HUES6 (cell line): ENCODE measurements around the gene IMP4.
A peak's percentile ranks its signal among the peaks of the same experiment; 100 is the strongest.
"Not testable (repeated sequence)": the region's sequence is repeated elsewhere in the genome, so short reads cannot be mapped to it uniquely, and the experiment has no call there.

Source experiments
- H3K27ac ChIP-seq: 2 replicates; pipeline ENCODE4 v1.7.0; 2013; ENCODE audit warnings: low read depth, mild to moderate bottlenecking, low read length, inconsistent platforms
- H3K27me3 ChIP-seq: 2 replicates; pipeline ENCODE4 v1.6.1; 2013; ENCODE audit warnings: low read length; ENCODE audit not compliant: control insufficient read depth, insufficient read depth
- H3K36me3 ChIP-seq: 2 replicates; pipeline ENCODE4 v1.6.1; 2013; ENCODE audit warnings: low read length; ENCODE audit not compliant: control insufficient read depth, insufficient read depth
- H3K4me1 ChIP-seq: 2 replicates; pipeline ENCODE4 v1.6.1; 2013; ENCODE audit warnings: low read length; ENCODE audit not compliant: control insufficient read depth, insufficient read depth
- H3K4me3 ChIP-seq: 2 replicates; pipeline ENCODE4 v1.5.1; 2013; ENCODE audit warnings: low read depth, low read length
- H3K9ac ChIP-seq: one replicate; pipeline ENCODE4 v1.6.1; 2013; ENCODE audit warnings: mild to moderate bottlenecking, low read length
- H3K9me3 ChIP-seq: 2 replicates; pipeline ENCODE4 v1.6.1; 2013; ENCODE audit warnings: low read depth, low read length; ENCODE audit not compliant: control insufficient read depth, insufficient read depth

Gene IMP4

DNA sequence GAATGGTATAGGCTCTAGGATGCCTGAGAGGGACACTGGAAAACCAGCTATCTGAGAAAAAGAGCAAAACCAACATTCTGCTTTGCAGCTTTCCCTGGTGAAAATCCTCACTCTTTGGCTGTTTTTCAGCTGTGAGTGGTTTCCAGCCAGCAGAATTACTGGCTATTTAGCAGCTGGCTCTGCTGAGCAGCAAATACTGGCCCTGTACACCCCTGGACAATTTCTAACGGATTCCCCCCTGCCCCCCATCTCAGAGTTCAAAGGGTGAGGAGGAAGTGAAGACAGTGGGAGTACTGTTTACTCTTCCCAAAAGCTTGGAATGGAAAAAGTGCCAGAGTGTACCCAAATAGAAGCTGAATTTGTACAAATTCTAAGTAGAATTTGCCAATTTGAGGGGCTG is 26.1 kb upstream of the IMP4 start:
- Histone ChIP-seq H3K4me1 (no peaks in the 10 kb centered on the region), H3K36me3 (no peaks in the 10 kb centered on the region), H3K27me3 (peaks cover 3% of the 10 kb centered on the region; the same call in 1 of the 2 replicates), H3K9me3 (no peaks in the 10 kb centered on the region), H3K27ac (no peak overlapping the region), H3K9ac (no peak overlapping the region), H3K4me3 (no peak overlapping the region)

DNA sequence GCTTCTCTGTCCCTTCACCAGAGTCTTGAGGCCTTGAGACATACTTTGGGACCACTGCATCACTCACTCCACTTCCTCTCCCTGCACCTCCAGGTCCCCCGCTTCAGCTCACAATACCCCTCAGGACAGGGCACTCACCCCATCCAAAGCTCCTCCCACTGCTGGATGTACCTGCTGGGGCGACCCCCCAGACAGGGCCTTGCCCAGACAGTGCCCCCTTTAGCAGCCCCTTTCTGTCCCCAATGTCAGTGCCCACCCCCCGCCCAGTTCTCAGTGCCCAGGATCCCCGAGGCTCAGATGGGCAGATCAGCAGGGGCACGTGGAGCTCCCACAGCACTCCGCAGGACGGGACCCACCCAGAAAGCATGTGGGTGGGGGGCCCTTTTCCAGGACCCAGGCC is 23.8 kb upstream of the IMP4 start:
- H3K4me1 ChIP-seq = no peaks in the 10 kb centered on the region
- H3K27me3 ChIP-seq = no peaks in the 10 kb centered on the region; the same call in 1 of the 2 replicates
- no peaks in the 10 kb centered on the region for H3K36me3 ChIP-seq
- H3K4me3 ChIP-seq = no peak overlapping the region
- no peaks in the 10 kb centered on the region for H3K9me3 ChIP-seq
- H3K9ac ChIP-seq = no peak overlapping the region
- no peak overlapping the region for H3K27ac ChIP-seq

DNA sequence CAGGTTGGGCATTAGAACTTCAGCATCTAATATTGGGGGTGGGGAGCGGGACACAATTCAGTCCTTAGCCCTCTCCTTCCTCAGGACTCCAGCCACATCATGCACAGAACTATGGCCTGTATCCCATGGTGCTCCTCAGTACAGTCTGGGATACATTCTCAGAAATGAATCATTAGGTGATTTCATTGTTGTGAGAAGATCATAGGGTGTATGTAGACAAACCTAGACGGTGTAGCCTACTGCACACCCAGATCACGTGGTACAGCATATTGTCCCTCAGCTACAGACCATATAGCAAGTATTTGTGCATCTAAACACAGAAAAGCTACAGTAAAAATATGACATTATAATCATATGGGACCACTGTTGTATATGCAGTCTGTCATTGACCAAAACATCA is 23.2 kb upstream of the IMP4 start:
- H3K36me3 ChIP-seq = no peaks in the 10 kb centered on the region
- H3K9me3 ChIP-seq = no peaks in the 10 kb centered on the region
- H3K27me3 ChIP-seq = no peaks in the 10 kb centered on the region; the same call in 1 of the 2 replicates
- no peak overlapping the region for H3K27ac ChIP-seq
- H3K4me3 ChIP-seq = no peak overlapping the region
- H3K9ac ChIP-seq = no peak overlapping the region
- H3K4me1 ChIP-seq = no peaks in the 10 kb centered on the region

DNA sequence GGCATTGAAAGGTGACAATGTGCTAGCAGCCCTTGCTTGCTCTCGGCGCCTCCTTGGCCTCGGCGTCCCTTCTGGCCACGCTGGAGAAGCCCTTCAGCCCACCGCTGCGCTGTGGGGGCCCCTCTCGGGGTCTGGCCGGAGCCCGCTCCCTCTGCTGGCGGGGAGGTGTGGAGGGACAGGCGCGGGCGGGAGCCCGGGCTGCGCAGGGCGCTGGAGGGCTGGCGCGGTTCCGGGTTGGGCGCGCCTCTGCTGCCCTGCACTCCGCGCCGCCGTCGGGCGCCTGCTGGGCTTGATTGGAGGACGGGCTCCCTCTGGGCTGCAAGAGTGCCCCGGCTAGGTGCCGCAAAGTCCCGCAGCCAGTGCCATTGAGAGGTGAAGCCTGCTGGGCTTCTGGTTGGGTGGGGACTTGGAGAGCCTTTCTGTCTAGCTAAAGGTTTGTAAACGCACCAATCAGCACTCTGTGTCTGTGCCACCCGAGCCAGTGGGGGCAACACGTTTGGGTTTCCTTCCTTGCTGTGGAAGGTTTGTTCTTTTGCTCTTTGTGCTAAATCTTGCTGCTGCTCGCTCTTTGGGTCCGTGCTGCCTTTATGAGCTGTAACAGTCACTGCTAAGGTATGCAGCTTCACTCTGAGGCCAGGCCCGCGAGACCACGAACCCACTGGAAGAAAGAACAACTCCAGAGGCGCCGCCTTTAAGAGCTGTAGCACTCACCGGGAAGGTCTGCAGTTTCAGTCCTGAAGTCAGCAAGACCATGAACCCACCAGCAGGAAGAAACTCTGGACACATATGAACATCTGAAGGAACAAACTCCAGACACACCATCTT is 14.8 kb upstream of the IMP4 start:
- Histone ChIP-seq H3K27me3 (peaks cover 12% of the 10 kb centered on the region), H3K9ac (peak overlapping the region; percentile 12), H3K27ac (no peak overlapping the region), H3K36me3 (no peaks in the 10 kb centered on the region), H3K4me3 (peak overlapping the region; percentile 38; the same call in 1 of the 2 replicates), H3K9me3 (peaks cover 2% of the 10 kb centered on the region; the same call in 1 of the 2 replicates), H3K4me1 (peaks cover 14% of the 10 kb centered on the region; the same call in 1 of the 2 replicates)

DNA sequence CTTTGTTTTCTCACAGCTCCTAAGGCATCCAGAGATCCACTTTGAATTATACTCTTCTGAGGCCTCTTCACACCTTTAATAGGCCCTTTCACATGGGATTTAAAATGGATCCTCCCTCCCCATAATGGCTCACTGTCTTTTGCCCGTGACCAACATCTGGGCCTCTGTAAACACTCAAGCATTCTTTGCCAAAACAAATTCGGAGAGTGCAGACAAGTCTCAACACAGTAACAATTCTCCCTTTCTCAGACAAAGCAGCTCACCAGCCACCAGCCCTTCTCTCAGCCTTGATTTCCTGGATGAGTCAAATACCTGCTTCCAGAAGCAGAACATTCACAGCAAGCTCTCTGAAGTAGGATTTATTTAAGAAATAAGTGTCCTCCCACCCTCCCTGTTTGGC is 14.0 kb upstream of the IMP4 start:
- Histone ChIP-seq H3K4me3 (no peak overlapping the region), H3K27me3 (peaks cover 12% of the 10 kb centered on the region), H3K9ac (no peak overlapping the region), H3K9me3 (peaks cover 2% of the 10 kb centered on the region; the same call in 1 of the 2 replicates), H3K27ac (no peak overlapping the region), H3K36me3 (no peaks in the 10 kb centered on the region), H3K4me1 (peaks cover 14% of the 10 kb centered on the region; the same call in 1 of the 2 replicates)

DNA sequence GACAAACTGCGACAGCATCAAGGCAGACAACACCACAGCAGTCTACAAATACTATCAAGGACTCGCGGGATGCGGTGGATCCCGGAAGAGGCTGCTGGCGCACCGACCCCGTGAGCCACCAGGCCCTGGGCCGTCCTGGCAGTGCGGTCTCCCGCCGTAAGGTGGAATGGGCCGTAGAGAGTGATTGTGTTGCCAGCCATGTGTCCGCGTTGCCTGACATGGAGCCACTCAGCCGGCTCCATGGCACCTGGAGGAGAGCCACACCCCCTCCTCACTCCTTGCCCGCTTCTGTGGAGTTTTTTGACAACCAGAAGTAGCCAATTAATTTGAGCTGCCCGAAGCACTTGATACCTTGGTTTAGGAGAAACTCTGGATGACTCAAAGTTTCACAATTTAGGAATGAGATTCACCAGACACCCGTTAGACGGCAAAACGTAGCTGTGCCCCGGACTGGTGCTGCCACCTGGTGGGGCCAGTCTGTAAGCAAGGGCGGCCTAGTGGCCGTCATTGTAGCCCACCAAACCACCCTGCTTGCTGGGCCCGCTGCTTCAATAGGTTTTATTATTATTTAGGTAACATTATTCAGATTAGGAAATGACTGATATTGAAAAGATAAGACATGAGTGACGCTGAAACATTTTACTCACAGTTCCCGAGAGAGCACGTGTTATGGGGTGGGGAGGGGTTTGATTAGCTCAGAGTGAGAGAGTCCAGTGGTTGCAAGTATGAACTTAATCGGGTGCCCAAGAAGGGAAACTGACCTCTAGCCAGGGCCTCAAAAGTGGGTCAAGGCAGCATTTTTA is 10.2 kb upstream of the IMP4 start:
- no peaks in the 10 kb centered on the region for H3K36me3 ChIP-seq
- peaks cover 13% of the 10 kb centered on the region; the same call in 1 of the 2 replicates for H3K4me1 ChIP-seq
- H3K27ac ChIP-seq = no peak overlapping the region
- peaks cover 12% of the 10 kb centered on the region for H3K27me3 ChIP-seq
- H3K9me3 ChIP-seq = peaks cover under 1% of the 10 kb centered on the region; the same call in 1 of the 2 replicates
- H3K9ac ChIP-seq = no peak overlapping the region
- H3K4me3 ChIP-seq = peak overlapping the region; percentile 36

DNA sequence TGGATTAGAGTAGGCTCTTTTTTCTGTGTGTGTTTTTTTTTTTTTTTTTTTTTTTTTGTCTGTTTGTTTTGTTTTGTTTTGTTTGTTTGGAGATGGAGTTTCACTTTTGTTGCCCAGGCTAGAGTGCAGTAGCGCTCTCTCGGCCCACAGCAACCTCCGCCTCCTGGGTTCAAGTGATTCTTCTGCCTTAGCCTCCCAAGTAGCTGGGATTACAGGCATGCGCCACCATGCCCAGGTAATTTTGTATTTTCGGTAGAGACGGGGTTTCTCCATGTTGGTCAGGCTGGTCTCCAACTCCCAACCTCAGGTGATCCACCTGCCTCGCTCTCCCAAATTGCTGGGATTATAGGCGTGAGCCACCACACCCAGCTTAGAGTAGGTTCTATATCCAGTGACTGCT is 9.4 kb upstream of the IMP4 start:
- not testable (repeated sequence) for H3K27ac ChIP-seq, H3K4me3 ChIP-seq, H3K36me3 ChIP-seq, H3K9me3 ChIP-seq, H3K9ac ChIP-seq
- Histone ChIP-seq H3K27me3 (peaks cover 12% of the 10 kb centered on the region), H3K4me1 (peaks cover 14% of the 10 kb centered on the region)

DNA sequence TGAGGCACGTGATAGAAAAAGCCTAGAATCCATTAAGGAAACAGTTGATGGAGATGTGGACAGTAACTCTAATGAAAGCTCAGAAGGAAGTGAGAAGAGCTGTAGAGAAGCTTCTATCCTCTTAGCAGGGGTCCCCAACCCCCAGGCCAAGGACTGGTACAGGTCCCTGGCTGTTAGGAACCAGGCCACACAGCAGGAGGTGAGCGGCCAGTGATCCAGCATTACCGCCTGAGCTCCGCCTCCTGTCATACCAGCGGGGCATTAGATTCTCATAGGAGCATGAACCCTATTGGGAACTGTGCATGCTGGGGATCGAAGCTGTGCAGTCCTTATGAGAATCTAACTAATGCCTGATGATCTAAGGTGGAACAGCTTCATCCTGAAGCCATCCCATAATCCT is 8.7 kb upstream of the IMP4 start:
- Histone ChIP-seq H3K27me3 (peaks cover 12% of the 10 kb centered on the region), H3K9ac (no peak overlapping the region), H3K27ac (no peak overlapping the region), H3K4me3 (no peak overlapping the region), H3K36me3 (peaks cover 5% of the 10 kb centered on the region), H3K9me3 (no peaks in the 10 kb centered on the region), H3K4me1 (peaks cover 6% of the 10 kb centered on the region)

DNA sequence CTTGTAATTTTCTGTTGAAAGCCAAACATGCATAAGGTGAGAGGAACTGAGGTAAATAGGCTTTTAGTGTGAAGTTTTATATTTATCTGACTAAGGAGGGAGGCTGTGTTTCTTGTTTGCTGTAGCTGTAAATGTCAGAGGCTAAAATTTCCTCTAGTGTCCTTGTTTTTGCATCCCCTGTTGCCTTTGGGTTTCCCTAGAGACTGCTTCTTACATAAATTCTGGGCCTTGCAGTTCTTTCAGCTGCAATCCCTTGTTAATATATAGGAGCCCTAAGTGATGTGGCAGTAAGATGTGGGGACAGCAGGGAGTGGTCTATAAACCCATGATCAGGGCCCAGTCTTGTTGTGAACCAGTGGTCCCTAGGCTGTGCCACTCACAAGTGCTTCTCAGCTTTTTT is 7.5 kb upstream of the IMP4 start:
- no peak overlapping the region for H3K27ac ChIP-seq

DNA sequence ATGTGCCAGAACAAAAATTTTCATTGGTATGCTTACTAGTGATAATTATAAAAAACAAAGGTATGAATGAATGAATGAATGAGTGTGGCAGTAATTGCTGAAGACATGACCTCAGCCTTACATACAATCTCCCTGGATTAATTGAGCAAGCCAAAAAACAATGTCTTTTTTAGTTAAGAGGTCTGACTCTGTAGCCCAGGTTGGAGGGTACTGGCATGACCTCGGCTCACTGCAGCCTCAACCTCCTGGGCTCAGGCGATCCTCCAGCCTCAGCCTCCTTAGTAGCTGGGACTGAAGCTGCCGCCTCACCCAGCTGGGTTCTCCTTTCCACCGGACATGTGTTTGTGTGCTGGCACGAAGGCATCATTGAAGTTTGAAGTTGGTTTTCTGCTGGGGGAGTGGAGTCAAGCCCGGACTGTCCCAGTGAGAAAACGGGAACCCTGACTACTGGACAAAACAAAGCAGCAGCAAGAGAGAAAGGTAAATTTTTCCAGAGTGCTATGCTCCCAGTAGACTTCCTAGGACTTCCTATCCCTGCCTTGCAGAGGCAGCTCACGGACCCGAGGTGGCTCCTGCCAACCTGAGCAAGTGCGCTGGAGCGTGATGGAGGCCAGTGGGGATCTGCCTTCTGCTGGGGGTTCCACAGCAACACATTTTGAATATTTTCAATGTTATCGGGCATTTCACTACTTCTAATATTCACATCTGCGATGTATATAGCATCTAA is 6.4 kb upstream of the IMP4 start:
- peaks cover 3% of the 10 kb centered on the region for H3K27me3 ChIP-seq
- H3K4me3 ChIP-seq = peak overlapping the region; percentile 82
- no peak overlapping the region for H3K9ac ChIP-seq
- no peak overlapping the region for H3K27ac ChIP-seq
- no peaks in the 10 kb centered on the region for H3K9me3 ChIP-seq
- peaks cover 9% of the 10 kb centered on the region for H3K36me3 ChIP-seq
- peaks cover 9% of the 10 kb centered on the region for H3K4me1 ChIP-seq

More for the DNA sequence above, 7.5 kb upstream of the IMP4 start:
- H3K27me3 ChIP-seq = peaks cover 9% of the 10 kb centered on the region
- no peaks in the 10 kb centered on the region for H3K9me3 ChIP-seq
- no peak overlapping the region for H3K9ac ChIP-seq
- H3K4me3 ChIP-seq = no peak overlapping the region
- H3K4me1 ChIP-seq = peaks cover 6% of the 10 kb centered on the region
- peaks cover 9% of the 10 kb centered on the region for H3K36me3 ChIP-seq
